ENCODE measurements around the gene GUCD1.
A peak's percentile ranks its signal among the peaks of the same experiment; 100 is the strongest.
"Not testable (repeated sequence)": the region's sequence is repeated elsewhere in the genome, so short reads cannot be mapped to it uniquely, and the experiment has no call there.

Gene GUCD1

DNA sequence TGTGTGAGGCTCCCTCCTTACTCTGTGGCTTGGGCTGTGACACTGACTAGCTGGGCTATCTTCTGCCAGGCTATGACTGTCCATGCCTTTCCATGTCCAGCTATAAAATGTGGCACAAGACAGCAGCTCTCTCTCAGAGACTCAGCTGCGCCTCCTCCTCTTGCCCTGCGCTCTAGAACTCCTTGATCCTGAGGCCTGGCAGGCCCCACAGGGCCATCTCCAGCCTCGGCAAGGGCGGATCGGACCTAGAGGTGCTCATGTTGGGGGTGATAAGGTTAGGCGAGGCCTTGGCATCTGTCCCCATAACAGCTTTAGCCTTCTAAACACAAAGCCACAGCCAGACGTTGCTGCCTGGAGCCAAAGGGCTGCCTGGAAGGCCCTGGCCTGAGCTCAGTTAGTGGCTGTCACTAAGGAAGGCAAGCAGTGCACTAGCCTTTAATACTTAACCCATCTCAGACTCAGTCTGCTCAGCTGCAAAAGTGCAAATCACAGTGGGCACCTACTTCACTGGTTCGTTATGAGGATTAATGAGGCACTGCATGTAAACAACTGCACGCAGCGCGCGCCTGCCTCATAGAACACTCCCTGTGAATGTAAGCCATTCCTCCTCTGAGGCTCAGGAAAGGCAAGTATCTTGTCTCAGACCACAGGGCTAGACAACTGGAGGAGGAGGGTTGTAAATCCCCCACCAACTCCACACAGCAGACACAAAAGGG lies 1.2 kb downstream of the GUCD1 start:
- no peaks in the 10 kb centered on the region for H3K27me3 ChIP-seq (ENCODE audit: control insufficient read depth, insufficient read depth, low read length)
- no peaks in the 10 kb centered on the region for H3K9me3 ChIP-seq (ENCODE audit: control insufficient read depth, insufficient read depth, low read length)
- H3K36me3 ChIP-seq (ENCODE audit: control insufficient read depth, insufficient read depth, low read length), result peaks cover 18% of the 10 kb centered on the region
- peak overlapping the region; percentile 98 for H3K9ac ChIP-seq (ENCODE audit: low read depth, low read length)
- H3K4me3 ChIP-seq (ENCODE audit: low read depth, low read length), result peak overlapping the region; percentile 96
- H3K4me1 ChIP-seq (ENCODE audit: control insufficient read depth, insufficient read depth, low read length), result peaks cover 7% of the 10 kb centered on the region

DNA sequence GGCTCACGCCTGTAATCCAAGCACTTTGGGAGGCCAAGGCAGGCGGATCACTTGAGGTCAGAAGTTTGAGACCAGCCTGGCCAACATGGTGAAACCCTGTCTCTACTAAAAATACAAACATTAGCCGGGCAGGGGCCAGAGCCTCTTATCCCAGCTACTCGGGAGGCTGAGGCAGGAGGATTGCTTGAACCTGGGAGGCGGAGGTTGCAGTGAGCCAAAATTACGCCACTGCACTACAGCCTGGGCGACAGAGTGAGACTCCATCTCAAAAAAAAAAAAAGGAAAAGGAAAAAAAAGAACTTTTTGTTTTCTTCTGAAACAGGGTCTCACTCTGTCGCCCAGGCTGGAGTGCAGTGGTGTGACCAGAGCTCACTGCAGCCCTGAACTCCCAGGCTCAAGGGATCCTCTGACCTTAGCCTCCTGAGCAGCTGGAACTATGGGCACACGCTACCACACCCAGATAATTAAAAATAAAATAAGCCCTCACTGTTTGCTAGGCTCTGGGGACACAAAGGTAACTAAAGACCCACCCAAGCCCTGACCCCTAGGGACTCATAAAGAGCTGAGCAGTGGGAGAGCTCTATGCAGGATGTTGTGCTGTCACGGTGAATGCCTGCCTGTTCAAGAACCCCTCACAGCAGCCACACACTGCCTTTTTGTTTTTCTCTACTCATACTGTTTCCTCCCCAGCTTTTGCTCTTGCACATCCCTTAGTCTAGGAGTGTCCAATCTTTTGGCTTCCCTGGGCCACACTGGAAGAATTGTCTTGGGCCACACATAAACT lies 2.2 kb downstream of the GUCD1 start:
- not testable (repeated sequence) for H3K4me3 ChIP-seq (ENCODE audit: low read depth, low read length); H3K4me1 ChIP-seq (ENCODE audit: control insufficient read depth, insufficient read depth, low read length); H3K9me3 ChIP-seq (ENCODE audit: control insufficient read depth, insufficient read depth, low read length); H3K27me3 ChIP-seq (ENCODE audit: control insufficient read depth, insufficient read depth, low read length)
- H3K36me3 ChIP-seq (ENCODE audit: control insufficient read depth, insufficient read depth, low read length), result peaks cover 15% of the 10 kb centered on the region
- peak overlapping the region; percentile 37 for H3K9ac ChIP-seq (ENCODE audit: low read depth, low read length)

GRCh38 chr22:24550902-24551435 lies 4.0 kb downstream of the GUCD1 start:
- Histone ChIP-seq H3K9ac (ENCODE audit: low read depth, low read length) (no peak overlapping the region), H3K4me1 (ENCODE audit: control insufficient read depth, insufficient read depth, low read length) (peaks cover 5% of the 10 kb centered on the region), H3K36me3 (ENCODE audit: control insufficient read depth, insufficient read depth, low read length) (peaks cover 22% of the 10 kb centered on the region), H3K4me3 (ENCODE audit: low read depth, low read length) (no peak overlapping the region), H3K27me3 (ENCODE audit: control insufficient read depth, insufficient read depth, low read length) (no peaks in the 10 kb centered on the region), H3K9me3 (ENCODE audit: control insufficient read depth, insufficient read depth, low read length) (no peaks in the 10 kb centered on the region)

- H3K27me3 ChIP-seq (ENCODE audit: control insufficient read depth, insufficient read depth, low read length), result no peaks in the 10 kb centered on the region
- peaks cover 22% of the 10 kb centered on the region for H3K36me3 ChIP-seq (ENCODE audit: control insufficient read depth, insufficient read depth, low read length)
- peaks cover 5% of the 10 kb centered on the region for H3K4me1 ChIP-seq (ENCODE audit: control insufficient read depth, insufficient read depth, low read length)
- no peaks in the 10 kb centered on the region for H3K9me3 ChIP-seq (ENCODE audit: control insufficient read depth, insufficient read depth, low read length)
- H3K9ac ChIP-seq (ENCODE audit: low read depth, low read length), result no peak overlapping the region
- H3K4me3 ChIP-seq (ENCODE audit: low read depth, low read length), result no peak overlapping the region
These were observed 4.7 kb downstream of the GUCD1 start for GRCh38 chr22:24550028-24550901.

- no peak overlapping the region for H3K9ac ChIP-seq (ENCODE audit: low read depth, low read length)
- peaks cover 32% of the 10 kb centered on the region for H3K36me3 ChIP-seq (ENCODE audit: control insufficient read depth, insufficient read depth, low read length)
- H3K4me1 ChIP-seq (ENCODE audit: control insufficient read depth, insufficient read depth, low read length), result peaks cover under 1% of the 10 kb centered on the region
- no peak overlapping the region for H3K4me3 ChIP-seq (ENCODE audit: low read depth, low read length)
- H3K27me3 ChIP-seq (ENCODE audit: control insufficient read depth, insufficient read depth, low read length), result no peaks in the 10 kb centered on the region
- no peaks in the 10 kb centered on the region for H3K9me3 ChIP-seq (ENCODE audit: control insufficient read depth, insufficient read depth, low read length)
These were observed 6.1 kb downstream of the GUCD1 start for GRCh38 chr22:24548812-24549211.

DNA sequence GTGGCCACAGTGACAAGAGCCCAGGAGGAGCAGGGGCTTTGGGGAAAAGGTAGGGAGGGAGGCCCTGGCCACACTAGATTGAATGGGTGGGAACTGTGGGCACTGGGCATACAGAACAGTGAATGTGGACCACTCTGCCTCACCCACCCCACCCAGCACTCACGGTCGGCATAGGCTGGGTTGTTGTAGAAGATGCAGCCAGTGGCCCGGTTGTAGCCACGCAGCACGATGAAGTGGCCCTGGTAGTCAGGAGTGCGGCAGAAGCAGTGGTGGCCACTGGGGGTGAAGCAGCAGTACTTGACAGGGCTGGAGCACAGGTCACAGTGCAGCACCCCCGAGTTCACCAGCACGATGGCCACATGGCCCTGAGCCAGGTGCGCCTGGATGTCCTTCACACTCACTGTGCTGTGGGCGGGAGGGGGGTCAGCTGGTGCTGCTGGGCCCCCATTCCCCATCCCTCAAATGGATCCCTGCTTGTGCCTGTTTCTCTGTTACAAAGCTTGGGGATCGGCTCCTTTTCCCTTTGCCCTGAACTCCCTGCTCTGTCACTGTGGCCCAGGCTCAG lies 11.2 kb downstream of the GUCD1 start:
- Histone ChIP-seq H3K9me3 (ENCODE audit: control insufficient read depth, insufficient read depth, low read length) (no peaks in the 10 kb centered on the region), H3K27me3 (ENCODE audit: control insufficient read depth, insufficient read depth, low read length) (no peaks in the 10 kb centered on the region), H3K36me3 (ENCODE audit: control insufficient read depth, insufficient read depth, low read length) (peaks cover 55% of the 10 kb centered on the region), H3K9ac (ENCODE audit: low read depth, low read length) (no peak overlapping the region), H3K4me1 (ENCODE audit: control insufficient read depth, insufficient read depth, low read length) (no peaks in the 10 kb centered on the region), H3K4me3 (ENCODE audit: low read depth, low read length) (no peak overlapping the region)

DNA sequence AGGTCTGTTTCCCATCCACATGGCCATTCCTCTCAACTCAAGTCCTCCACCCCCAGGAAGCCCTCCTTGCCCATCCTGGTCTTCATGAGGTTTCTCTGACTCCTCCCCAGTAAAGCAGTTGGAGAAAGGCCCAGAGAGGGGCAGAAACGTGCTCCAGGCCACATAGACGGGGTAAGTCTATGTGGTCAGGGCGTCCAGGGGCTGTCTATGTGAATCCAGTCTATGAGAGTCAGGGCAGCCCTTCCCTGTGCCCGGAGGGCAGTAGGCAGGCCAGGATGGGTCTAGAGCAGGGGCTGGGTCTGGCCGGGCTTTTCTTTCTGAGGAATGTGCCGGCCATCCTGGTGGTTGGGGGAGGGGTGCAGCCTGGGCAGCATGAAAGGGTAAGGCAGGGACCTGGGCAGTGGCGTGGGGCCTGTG lies 11.7 kb downstream of the GUCD1 start:
- H3K36me3 ChIP-seq (ENCODE audit: control insufficient read depth, insufficient read depth, low read length), result peaks cover 54% of the 10 kb centered on the region
- H3K9me3 ChIP-seq (ENCODE audit: control insufficient read depth, insufficient read depth, low read length), result no peaks in the 10 kb centered on the region
- no peak overlapping the region for H3K4me3 ChIP-seq (ENCODE audit: low read depth, low read length)
- H3K9ac ChIP-seq (ENCODE audit: low read depth, low read length), result no peak overlapping the region
- no peaks in the 10 kb centered on the region for H3K27me3 ChIP-seq (ENCODE audit: control insufficient read depth, insufficient read depth, low read length)
- no peaks in the 10 kb centered on the region for H3K4me1 ChIP-seq (ENCODE audit: control insufficient read depth, insufficient read depth, low read length)

- H3K27me3 ChIP-seq (ENCODE audit: control insufficient read depth, insufficient read depth, low read length), result no peaks in the 10 kb centered on the region
- H3K36me3 ChIP-seq (ENCODE audit: control insufficient read depth, insufficient read depth, low read length), result peaks cover 48% of the 10 kb centered on the region
- H3K9me3 ChIP-seq (ENCODE audit: control insufficient read depth, insufficient read depth, low read length), result no peaks in the 10 kb centered on the region
- no peak overlapping the region for H3K4me3 ChIP-seq (ENCODE audit: low read depth, low read length)
- H3K4me1 ChIP-seq (ENCODE audit: control insufficient read depth, insufficient read depth, low read length), result no peaks in the 10 kb centered on the region
- no peak overlapping the region for H3K9ac ChIP-seq (ENCODE audit: low read depth, low read length)
These were observed 12.3 kb downstream of the GUCD1 start for GRCh38 chr22:24542641-24543040.

- Histone ChIP-seq H3K9me3 (ENCODE audit: control insufficient read depth, insufficient read depth, low read length) (no peaks in the 10 kb centered on the region), H3K4me1 (ENCODE audit: control insufficient read depth, insufficient read depth, low read length) (no peaks in the 10 kb centered on the region), H3K9ac (ENCODE audit: low read depth, low read length) (no peak overlapping the region), H3K36me3 (ENCODE audit: control insufficient read depth, insufficient read depth, low read length) (peaks cover 41% of the 10 kb centered on the region), H3K4me3 (ENCODE audit: low read depth, low read length) (no peak overlapping the region), H3K27me3 (ENCODE audit: control insufficient read depth, insufficient read depth, low read length) (no peaks in the 10 kb centered on the region)
These were observed 13.0 kb downstream of the GUCD1 start for GRCh38 chr22:24541681-24542515.

DNA sequence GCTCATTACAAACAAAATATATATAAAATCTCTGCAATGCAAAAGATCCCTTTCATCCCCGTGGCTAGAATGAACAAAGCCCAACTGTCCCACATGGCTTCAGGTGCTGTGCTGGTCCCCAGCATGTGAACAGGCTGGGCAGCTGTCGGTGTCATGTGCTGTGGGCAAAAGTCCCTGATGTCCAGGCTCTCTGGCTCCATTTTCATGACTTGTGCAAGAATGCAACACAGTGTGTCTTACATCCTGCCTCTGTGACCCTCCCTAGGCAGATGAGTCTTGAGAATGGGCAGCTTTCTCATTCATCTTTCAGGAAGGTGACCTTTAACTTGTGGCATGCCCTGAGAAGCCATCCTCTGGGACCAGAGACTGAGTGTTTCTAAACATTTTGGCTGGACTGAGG lies 14.5 kb downstream of the GUCD1 start:
- peaks cover 37% of the 10 kb centered on the region for H3K36me3 ChIP-seq (ENCODE audit: control insufficient read depth, insufficient read depth, low read length)
- H3K4me3 ChIP-seq (ENCODE audit: low read depth, low read length), result no peak overlapping the region
- no peaks in the 10 kb centered on the region for H3K27me3 ChIP-seq (ENCODE audit: control insufficient read depth, insufficient read depth, low read length)
- no peaks in the 10 kb centered on the region for H3K9me3 ChIP-seq (ENCODE audit: control insufficient read depth, insufficient read depth, low read length)
- H3K9ac ChIP-seq (ENCODE audit: low read depth, low read length), result no peak overlapping the region
- no peaks in the 10 kb centered on the region for H3K4me1 ChIP-seq (ENCODE audit: control insufficient read depth, insufficient read depth, low read length)
